HepG2 (cell line): Measurements from ENCODE around the gene DAAM1. TPM values are rescaled to one million over a fixed set of nuclear protein-coding genes. Genes with fewer than 3 reads are reported as not detected.

ENCODE experiments used
- ATAC-seq: fragments of 200-7000 bp; cut with Tn5 transposase; 3 replicates; pipeline ENCODE4 v1.9.1; 2020; ENCODE audit warnings: mild to moderate bottlenecking, moderate library complexity
- BruUV-seq: library from RNA; stranded (reverse); fragments of 400-500 nt; replicated peaks from 2 replicates; lab custom pipeline; 2021; lab: Mats Ljungman, UMichigan
- CTCF ChIA-PET: fragments of 300-600 bp; formaldehyde crosslinking; extraction: SDS; loops from one replicate; lab custom pipeline; 2021; ENCODE audit warnings: low total read pairs, inconsistent platforms, low intra/inter-chr PET ratio; lab: Yijun Ruan, JAX
- POLR2A ChIA-PET: fragments of 350-600 bp; sonication (Branson Sonifier 250); formaldehyde crosslinking; loops from one replicate; lab custom pipeline; 2020; ENCODE audit warnings: antibody characterized with exemption, inconsistent platforms; lab: Yijun Ruan, JAX
- DNase-seq: peaks from one replicate; pipeline ENCODE4 v3.0.0-alpha.2; 2015; ENCODE audit warnings: low spot score
- FAIRE-seq: peaks from 3 replicates; lab custom pipeline; 2011; peaks lifted over from hg19 to GRCh38; lab: Jason Lieb, UNC
- H2AFZ ChIP-seq: one replicate; pipeline ENCODE4 v1.6.1; 2011; ENCODE audit warnings: low read length, inconsistent platforms
- H3K27ac ChIP-seq: fragments of 300-600 bp; 3 replicates; pipeline ENCODE4 v1.8.0; 2011; ENCODE audit warnings: mixed run types, mild to moderate bottlenecking, mixed read lengths, low read length, inconsistent platforms; ENCODE audit not compliant: insufficient read depth; ENCODE audit errors: extremely low read length
- H3K27me3 ChIP-seq, 2 experiments: fragments of 200-600 bp in 1 of 2; 2 replicates in 1 of 2; 3 replicates in 1 of 2; pipeline versions ENCODE4 v1.6.0 to v1.8.0; 2011; ENCODE audit warnings: low read length in 2 of 2, mild to moderate bottlenecking in 2 of 2, moderate library complexity in 2 of 2, inconsistent platforms in 1 of 2; ENCODE audit not compliant: insufficient read depth in 2 of 2, control insufficient read depth in 1 of 2
- H3K36me3 ChIP-seq, 2 experiments: fragments of 200-600 bp in 1 of 2; replicated peaks in 1 of 2; 2 replicates in 1 of 2; 3 replicates in 1 of 2; pipeline versions ENCODE4 v1.5.1 to v1.8.0; 2011; ENCODE audit warnings: low read length in 2 of 2, inconsistent platforms in 1 of 2; ENCODE audit not compliant: insufficient read depth in 2 of 2, control insufficient read depth in 1 of 2
- H3K4me1 ChIP-seq: 2 replicates; pipeline ENCODE4 v1.5.1; 2012; ENCODE audit warnings: low read length, inconsistent platforms; ENCODE audit not compliant: insufficient read depth
- H3K4me2 ChIP-seq: 2 replicates; pipeline ENCODE4 v1.6.0; 2011; ENCODE audit warnings: low read depth, low read length, inconsistent platforms
- H3K4me3 ChIP-seq, 3 experiments: fragments of 200-600 bp in 1 of 3; sonication (generic), shearing (Covaris generic) in 1 of 3; replicated peaks in 1 of 3; 2 replicates each; pipeline ENCODE4 v1.5.1; 2011 to 2016; ENCODE audit warnings: low read length in 3 of 3, inconsistent platforms in 2 of 3, low read depth in 2 of 3, mild to moderate bottlenecking in 2 of 3, control low read depth in 1 of 3, mixed read lengths in 1 of 3; ENCODE audit not compliant: insufficient read depth in 1 of 3
- H3K79me2 ChIP-seq: one replicate; pipeline ENCODE4 v1.6.1; 2011; ENCODE audit warnings: low read length, inconsistent platforms; ENCODE audit not compliant: insufficient read depth
- H3K9ac ChIP-seq: 2 replicates; pipeline ENCODE4 v1.6.0; 2011; ENCODE audit warnings: mild to moderate bottlenecking, low read depth, low read length, inconsistent platforms; ENCODE audit not compliant: insufficient read depth
- H3K9me3 ChIP-seq: 2 replicates; pipeline ENCODE4 v1.5.1; 2012; ENCODE audit warnings: mild to moderate bottlenecking, low read length
- H4K20me1 ChIP-seq: 2 replicates; pipeline ENCODE4 v1.6.0; 2011; ENCODE audit warnings: inconsistent platforms, mild to moderate bottlenecking, low read length, moderate library complexity; ENCODE audit not compliant: insufficient read depth
- DDIT3 ChIP-seq: sonication (generic); formaldehyde crosslinking; IDR thresholded peaks from 2 replicates; pipeline ENCODE4 v1.4.0; 2020; ENCODE audit warnings: mild to moderate bottlenecking, missing genetic modification reagents
- GMEB2 ChIP-seq: IDR thresholded peaks from 2 replicates; pipeline ENCODE4 v1.6.1; 2016; ENCODE audit warnings: missing biosample characterization, missing genetic modification reagents, low read depth
- ISL2 ChIP-seq: sonication (generic); formaldehyde crosslinking; IDR thresholded peaks from 2 replicates; pipeline ENCODE4 v1.5.0; 2020; ENCODE audit warnings: missing genetic modification reagents
- NRL ChIP-seq: sonication (generic); formaldehyde crosslinking; IDR thresholded peaks from 2 replicates; pipeline ENCODE4 v1.5.0; 2020; ENCODE audit warnings: missing genetic modification reagents, mild to moderate bottlenecking, moderate library complexity, borderline replicate concordance
- PITX1 ChIP-seq: sonication (generic); formaldehyde crosslinking; IDR thresholded peaks from 2 replicates; pipeline ENCODE4 v1.5.1; 2020; ENCODE audit warnings: mild to moderate bottlenecking, missing genetic modification reagents
- SMAD3 ChIP-seq: sonication (generic); formaldehyde crosslinking; IDR thresholded peaks from 2 replicates; pipeline ENCODE4 v1.4.0; 2020; ENCODE audit warnings: missing genetic modification reagents
- SUZ12 ChIP-seq: fragments of 150-350 bp; IDR thresholded peaks from 2 replicates; pipeline ENCODE4 v1.6.1; 2014; ENCODE audit warnings: low read depth, low read length
- ZKSCAN1 ChIP-seq: fragments of 150-350 bp; IDR thresholded peaks from 2 replicates; pipeline ENCODE4 v1.6.1; 2014; ENCODE audit warnings: low read length
- ZNF30 ChIP-seq: sonication (generic); formaldehyde crosslinking; IDR thresholded peaks from 2 replicates; pipeline ENCODE4 v1.5.0; 2020; ENCODE audit warnings: mild to moderate bottlenecking, missing genetic modification reagents
- ZNF326 ChIP-seq: sonication (generic); formaldehyde crosslinking; IDR thresholded peaks from 2 replicates; pipeline ENCODE4 v1.4.0; 2020; ENCODE audit warnings: missing genetic modification reagents, borderline replicate concordance
- ZNF367 ChIP-seq: sonication (generic); formaldehyde crosslinking; IDR thresholded peaks from 2 replicates; pipeline ENCODE4 v1.4.0; 2020; ENCODE audit warnings: missing genetic modification reagents, borderline replicate concordance
- ZNF432 ChIP-seq: sonication (generic); formaldehyde crosslinking; IDR thresholded peaks from 2 replicates; pipeline ENCODE4 v1.5.0; 2020; ENCODE audit warnings: missing genetic modification reagents, mild to moderate bottlenecking, borderline replicate concordance
- ZNF468 ChIP-seq: sonication (generic); formaldehyde crosslinking; IDR thresholded peaks from 2 replicates; pipeline ENCODE4 v1.8.0; 2022; ENCODE audit warnings: mild to moderate bottlenecking, moderate library complexity, missing genetic modification reagents
- ZNF878 ChIP-seq: sonication (generic); formaldehyde crosslinking; IDR thresholded peaks from 2 replicates; pipeline ENCODE4 v1.8.1; 2023; ENCODE audit warnings: mild to moderate bottlenecking, missing genetic modification reagents, moderate library complexity
- ZNF883 ChIP-seq: sonication (generic); formaldehyde crosslinking; IDR thresholded peaks from 2 replicates; pipeline ENCODE4 v1.5.1; 2020; ENCODE audit warnings: mild to moderate bottlenecking, missing genetic modification reagents; ENCODE audit errors: not compliant biosample characterization
- WGBS: methylation state at CpG from one replicate; pipeline ENCODE4 v1.1.6; 2017; ENCODE audit warnings: low lambda C conversion rate; 5-methylcytosine and 5-hydroxymethylcytosine counted together
- in situ Hi-C: cut with HindIII; loops from 2 replicates; pipeline ENCODE4 v1.10.0; 2017; ENCODE audit warnings: low pct_unique_long_range_greater_than_20kb; ENCODE audit not compliant: extremely low pct_ligation_motif_present
- intact Hi-C: fragments of 100-400 bp; cut with micrococcal nuclease; formaldehyde crosslinking; loops from one replicate; pipeline ENCODE4 v1.10.0; 2022; ENCODE audit not compliant: unreplicated experiment
- polyA plus RNA-seq, 8 experiments: library from polyadenylated mRNA; depleted of rRNA in 3 of 8; stranded (reverse) in 7 of 8; unstranded in 1 of 8; fragments of >200 nt; fragmentation: Illumina TruSeq in 4 of 8; extraction: Trizol in 4 of 8; gene quantifications; 2 replicates each; pipeline versions ENCODE4 v1.2.1 to v1.2.3, GENCODE V29; 2011 to 2016; ENCODE audit warnings: low read depth in 4 of 8, missing spikeins in 1 of 8, mixed read lengths in 1 of 8; ENCODE audit not compliant: insufficient read depth in 1 of 8
- total RNA-seq, 5 experiments: library from RNA; depleted of rRNA; stranded (reverse); fragments of >200 nt; fragmentation: Illumina TruSeq; extraction: Trizol; gene quantifications; 2 replicates each; pipeline ENCODE4 v1.2.3, GENCODE V29; 2016; ENCODE audit warnings: low read depth in 1 of 5

Gene DAAM1
- total and polyA plus RNA-seq, 2 of the 13 experiments (the other 11 are each of a cell fraction or from before 2014, with no cell fraction given): 10.9 to 24.5 TPM

- Histone ChIP-seq H3K27me3 (no peaks in the 10 kb centered on the region; a peak in 1 of 5 replicates), H4K20me1 (no peaks in the 10 kb centered on the region), H3K27ac (no peak overlapping the region), H3K36me3 (no peaks in the 10 kb centered on the region), H3K9me3 (no peaks in the 10 kb centered on the region), H3K4me2 (no peak overlapping the region), H3K4me1 (peaks cover 9% of the 10 kb centered on the region), H3K4me3 (no peak overlapping the region), H3K9ac (no peak overlapping the region), H3K79me2 (no peaks in the 10 kb centered on the region), H2AFZ (no peak overlapping the region)
- WGBS: 40% methylated on average over 2 of the region's 2 CpGs
- FAIRE-seq (no peak), DNase-seq (no peak), ATAC-seq (peak; percentile 24; the same call in 1 of the 3 replicates)
- POLR2A ChIA-PET: no interaction called here
- in situ Hi-C loops (no loop called here), intact Hi-C loops (no loop called here)
- TF ChIP-seq ZNF883: no peak
- TF ChIP-seq ZNF30 (CRISPR knock-in tag): no peak
- no peak for TF ChIP-seq SUZ12
- no peak for TF ChIP-seq ZNF326 (CRISPR knock-in tag)
- TF ChIP-seq ZNF468 (CRISPR knock-in tag): no peak
- no peak for TF ChIP-seq GMEB2 (CRISPR knock-in tag)
- TF ChIP-seq SMAD3 (CRISPR knock-in tag): no peak
- no peak for TF ChIP-seq ZKSCAN1
- no peak for TF ChIP-seq DDIT3 (CRISPR knock-in tag)
- TF ChIP-seq ISL2: no peak
- no peak for TF ChIP-seq ZNF878 (CRISPR knock-in tag)
- no peak for TF ChIP-seq ZNF367 (CRISPR knock-in tag)
- no peak for TF ChIP-seq ZNF432 (CRISPR knock-in tag)
- TF ChIP-seq PITX1 (CRISPR knock-in tag): no peak
- TF ChIP-seq NRL: no peak
- CTCF ChIA-PET: no interaction called here
- no TSS peak for BruUV-seq
These were observed 37.5 kb upstream of the DAAM1 start for GRCh38 chr14:59150990-59151389.
